ENCODE data around the gene LEKR1. TPM values are rescaled to one million over a fixed set of nuclear protein-coding genes. Genes with fewer than 3 reads are reported as not detected.

LEKR1 gene
- total RNA-seq, 1 donor from 2014 or later, result 0.14 TPM

DNA sequence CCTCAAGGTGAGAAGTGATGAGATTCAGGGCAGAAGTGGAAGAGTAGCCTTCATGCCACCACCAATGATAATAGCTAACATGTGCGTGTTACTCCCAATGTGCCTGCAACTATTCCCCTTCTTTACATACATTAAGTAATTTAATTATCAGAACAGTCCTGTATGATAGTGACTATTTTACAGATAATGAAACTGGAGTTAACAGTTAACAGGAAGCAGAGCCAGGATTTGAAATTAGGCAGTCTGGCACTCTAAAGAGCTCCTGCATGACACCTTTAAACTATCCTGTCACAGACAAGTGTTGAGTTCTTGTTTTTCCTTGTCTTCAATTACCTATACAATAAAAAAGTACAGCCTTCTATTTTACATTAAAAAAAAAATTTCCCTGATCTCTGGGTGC, 148.8 kb downstream of the LEKR1 start:
- intact Hi-C loops (cut with micrococcal nuclease), result no loop called here
- H3K27me3 Mint-ChIP-seq, result peaks cover 13% of the 10 kb centered on the region
- H3K27ac Mint-ChIP-seq, result no peak overlapping the region

GRCh38 chr3:156975721-156976120, 149.6 kb downstream of the LEKR1 start:
- Mint-ChIP-seq H3K27ac (no peak overlapping the region), H3K36me3 (ENCODE audit: low read depth) (no peaks in the 10 kb centered on the region), H3K4me1 (peaks cover 5% of the 10 kb centered on the region), H3K4me3 (no peak overlapping the region), H3K27me3 (peaks cover 16% of the 10 kb centered on the region), H3K9me3 (no peaks in the 10 kb centered on the region)
- DNase-seq, result no peak
- intact Hi-C loops (cut with micrococcal nuclease), result no loop called here

More for the DNA sequence above, 148.8 kb downstream of the LEKR1 start:
- Mint-ChIP-seq H3K4me1 (peaks cover 5% of the 10 kb centered on the region), H3K9me3 (no peaks in the 10 kb centered on the region), H3K4me3 (no peak overlapping the region), H3K36me3 (ENCODE audit: low read depth) (no peaks in the 10 kb centered on the region)
- DNase-seq, result no peak

DNA sequence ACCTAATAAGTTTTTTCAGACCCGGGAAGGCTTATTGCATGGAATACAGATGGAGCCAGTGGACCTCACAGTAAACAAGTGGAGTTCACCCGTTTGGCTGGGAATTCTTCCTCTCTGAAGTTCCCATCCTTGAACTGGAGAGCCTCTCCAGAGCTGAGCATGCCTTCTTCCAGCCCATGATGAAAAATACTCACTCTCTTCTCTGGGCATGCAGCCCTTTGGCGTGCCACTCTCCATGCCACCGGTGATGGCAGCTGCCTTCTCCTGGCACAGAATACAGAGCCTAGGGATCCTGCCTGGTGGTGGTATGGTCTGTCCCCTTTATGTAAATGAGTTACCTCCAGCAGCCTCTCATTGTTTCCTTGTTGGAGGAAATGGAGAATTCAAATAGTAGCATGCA, 150.8 kb downstream of the LEKR1 start:
- H3K27ac Mint-ChIP-seq, result no peak overlapping the region
- H3K9me3 Mint-ChIP-seq, result no peaks in the 10 kb centered on the region
- H3K4me3 Mint-ChIP-seq, result no peak overlapping the region
- peaks cover 5% of the 10 kb centered on the region for H3K4me1 Mint-ChIP-seq
- intact Hi-C loops (cut with micrococcal nuclease), result no loop called here
- DNase-seq, result no peak
- no peaks in the 10 kb centered on the region for H3K36me3 Mint-ChIP-seq (ENCODE audit: low read depth)
- peaks cover 16% of the 10 kb centered on the region for H3K27me3 Mint-ChIP-seq

DNA sequence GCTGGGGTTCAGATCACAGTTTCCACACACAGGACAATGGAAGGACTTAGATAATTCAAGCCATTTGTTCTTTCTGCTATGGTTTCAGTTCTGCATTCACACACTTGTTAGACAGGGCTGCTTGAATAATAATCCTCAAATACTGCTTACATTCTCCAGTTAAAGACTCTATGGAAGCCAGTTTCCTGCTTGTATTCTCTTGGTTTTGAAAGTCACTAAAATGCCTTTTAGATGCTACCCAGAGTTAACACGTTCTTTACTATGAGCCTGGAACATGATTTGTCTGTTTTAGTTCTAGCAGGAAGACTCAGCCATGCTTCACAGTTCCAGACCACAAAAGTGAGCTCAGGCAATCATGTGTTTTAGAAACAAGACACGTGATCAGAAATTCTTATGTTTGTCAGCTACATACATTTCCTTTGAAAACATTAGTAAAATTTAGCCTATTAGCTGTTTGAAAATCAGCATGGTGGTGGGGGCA, 152.4 kb downstream of the LEKR1 start:
- H3K27ac Mint-ChIP-seq, result no peak overlapping the region
- no peak overlapping the region for H3K4me3 Mint-ChIP-seq
- H3K9me3 Mint-ChIP-seq, result no peaks in the 10 kb centered on the region
- peaks cover 5% of the 10 kb centered on the region for H3K4me1 Mint-ChIP-seq
- intact Hi-C loops (cut with micrococcal nuclease), result no loop called here
- no peak for DNase-seq
- peaks cover 15% of the 10 kb centered on the region for H3K27me3 Mint-ChIP-seq
- H3K36me3 Mint-ChIP-seq (ENCODE audit: low read depth), result no peaks in the 10 kb centered on the region

DNA sequence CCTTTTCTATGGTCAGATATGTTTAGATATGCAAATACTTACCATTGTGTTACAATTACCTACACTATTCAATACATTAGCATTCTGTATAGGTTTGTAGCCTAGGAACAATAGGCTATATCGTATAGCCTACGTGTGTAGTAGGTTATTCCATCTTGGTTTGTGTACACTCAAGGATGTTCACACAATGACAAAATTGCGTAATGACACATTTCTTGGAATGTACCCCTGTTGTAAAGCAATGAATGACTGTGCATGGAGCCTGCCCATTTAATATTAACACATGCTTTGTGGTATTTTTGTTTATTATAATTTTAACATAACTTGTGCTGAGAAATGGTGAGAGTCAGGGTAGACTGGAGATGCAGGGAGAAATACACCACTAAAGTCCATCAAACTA, 154.9 kb downstream of the LEKR1 start:
- intact Hi-C loops (cut with micrococcal nuclease), result no loop called here
- DNase-seq, result no peak
- Mint-ChIP-seq H3K36me3 (ENCODE audit: low read depth) (no peaks in the 10 kb centered on the region), H3K27me3 (peaks cover 17% of the 10 kb centered on the region), H3K27ac (no peak overlapping the region), H3K4me3 (no peak overlapping the region), H3K4me1 (peaks cover 5% of the 10 kb centered on the region), H3K9me3 (no peaks in the 10 kb centered on the region)

DNA sequence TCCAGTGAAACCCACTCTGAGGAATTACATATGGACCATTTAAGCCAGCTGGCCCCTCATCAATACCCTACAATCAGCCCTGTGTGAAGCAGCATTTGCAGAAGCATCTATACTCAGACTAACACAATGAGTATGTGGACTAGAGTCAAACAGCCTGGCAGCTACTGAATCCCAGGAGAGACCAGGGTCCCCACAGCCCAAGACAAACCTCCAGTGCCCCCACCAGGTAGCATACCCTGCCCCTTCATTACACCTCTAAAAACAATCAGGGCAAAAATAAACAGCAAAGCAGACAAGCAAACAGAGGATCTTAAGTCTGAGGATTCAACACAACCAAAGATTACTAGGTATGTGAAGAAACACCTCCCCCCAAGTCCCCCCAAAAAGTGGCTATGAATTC, 157.4 kb downstream of the LEKR1 start:
- Mint-ChIP-seq H3K9me3 (no peaks in the 10 kb centered on the region), H3K27me3 (peaks cover 17% of the 10 kb centered on the region), H3K36me3 (ENCODE audit: low read depth) (no peaks in the 10 kb centered on the region), H3K4me1 (peaks cover 3% of the 10 kb centered on the region), H3K27ac (no peak overlapping the region), H3K4me3 (no peak overlapping the region)
- no peak for DNase-seq
- intact Hi-C loops (cut with micrococcal nuclease), result no loop called here

DNA sequence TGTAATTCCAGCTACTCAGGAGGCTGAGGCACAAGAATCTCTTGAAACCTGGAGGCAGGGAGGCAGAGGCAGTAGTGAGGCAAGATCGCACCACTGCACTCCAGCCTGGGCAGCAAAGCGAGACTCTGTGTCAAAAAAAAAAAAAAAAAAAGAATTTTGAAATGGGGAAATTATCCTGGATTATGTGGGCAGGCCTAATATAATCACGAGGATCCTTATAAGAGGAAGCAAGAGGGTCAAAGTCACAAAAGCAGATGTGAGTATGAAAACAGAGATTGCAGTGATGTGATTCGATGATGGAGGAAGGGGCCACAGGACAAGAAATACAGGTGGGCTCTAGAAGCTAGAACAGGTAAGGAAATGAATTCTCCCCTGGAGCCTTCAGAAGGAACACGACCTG, 159.6 kb downstream of the LEKR1 start:
- Mint-ChIP-seq H3K36me3 (ENCODE audit: low read depth) (no peaks in the 10 kb centered on the region), H3K9me3 (no peaks in the 10 kb centered on the region), H3K4me1 (no peaks in the 10 kb centered on the region), H3K27me3 (peaks cover 22% of the 10 kb centered on the region), H3K4me3 (no peak overlapping the region), H3K27ac (no peak overlapping the region)
- no peak for DNase-seq
- intact Hi-C loops (cut with micrococcal nuclease), result no loop called here

DNA sequence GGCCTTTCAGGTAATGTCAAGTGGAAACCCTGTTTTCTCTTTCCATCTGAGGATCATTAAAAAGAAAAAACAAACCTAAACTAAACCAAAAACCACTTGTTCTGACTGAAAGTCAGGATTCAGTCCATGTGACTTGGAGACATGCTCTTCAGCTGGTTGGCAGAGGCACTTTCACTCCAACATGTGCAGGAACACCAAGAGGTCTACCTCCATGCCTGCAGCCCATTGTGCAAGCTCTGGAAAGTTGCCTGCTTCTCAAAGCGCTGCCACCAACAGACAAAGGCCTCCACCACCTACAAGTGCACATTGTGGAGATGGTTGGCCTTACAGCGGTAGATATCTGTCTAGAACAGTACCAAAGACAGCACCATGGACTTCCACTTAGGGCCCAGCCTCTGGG, 161.8 kb downstream of the LEKR1 start:
- Mint-ChIP-seq H3K27ac (no peak overlapping the region), H3K9me3 (no peaks in the 10 kb centered on the region), H3K27me3 (peaks cover 26% of the 10 kb centered on the region), H3K4me3 (no peak overlapping the region), H3K4me1 (no peaks in the 10 kb centered on the region), H3K36me3 (ENCODE audit: low read depth) (no peaks in the 10 kb centered on the region)
- intact Hi-C loops (cut with micrococcal nuclease), result no loop called here
- DNase-seq, result no peak

GRCh38 chr3:156997351-156997750, 171.2 kb downstream of the LEKR1 start:
- Mint-ChIP-seq H3K9me3 (no peaks in the 10 kb centered on the region), H3K36me3 (ENCODE audit: low read depth) (no peaks in the 10 kb centered on the region), H3K4me1 (no peaks in the 10 kb centered on the region), H3K27ac (no peak overlapping the region), H3K27me3 (peaks cover 35% of the 10 kb centered on the region), H3K4me3 (no peak overlapping the region)
- intact Hi-C loops (cut with micrococcal nuclease), result no loop called here
- no peak for DNase-seq

- intact Hi-C loops (cut with micrococcal nuclease), result no loop called here
- no peak overlapping the region for H3K4me3 Mint-ChIP-seq
- no peaks in the 10 kb centered on the region for H3K36me3 Mint-ChIP-seq (ENCODE audit: low read depth)
- no peak overlapping the region for H3K27ac Mint-ChIP-seq
- H3K4me1 Mint-ChIP-seq, result no peaks in the 10 kb centered on the region
- peaks cover 40% of the 10 kb centered on the region for H3K27me3 Mint-ChIP-seq
- DNase-seq, result no peak
- H3K9me3 Mint-ChIP-seq, result no peaks in the 10 kb centered on the region
These were observed 175.2 kb downstream of the LEKR1 start for GRCh38 chr3:157001221-157001957.

DNA sequence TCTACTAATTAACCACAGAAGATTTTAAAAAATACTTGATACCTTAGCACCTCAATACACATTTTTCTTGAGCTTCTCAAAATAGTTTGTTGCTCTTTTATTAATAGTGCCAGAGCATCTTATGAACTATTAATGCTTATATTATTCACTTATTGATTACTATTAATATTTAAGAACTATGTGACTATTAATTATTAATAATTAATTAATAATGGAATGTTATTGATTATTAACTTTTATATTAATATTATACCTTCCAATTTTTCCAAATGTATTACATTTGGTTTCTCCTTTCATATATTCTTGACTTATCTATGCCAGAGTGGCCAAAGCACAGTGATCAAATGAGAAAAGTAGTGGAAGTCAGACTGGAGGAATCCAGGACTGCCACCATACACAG, 195.5 kb downstream of the LEKR1 start:
- Mint-ChIP-seq H3K4me1 (peaks cover 5% of the 10 kb centered on the region), H3K4me3 (no peak overlapping the region), H3K27me3 (peaks cover 12% of the 10 kb centered on the region), H3K36me3 (ENCODE audit: low read depth) (no peaks in the 10 kb centered on the region), H3K9me3 (peaks cover 17% of the 10 kb centered on the region), H3K27ac (no peak overlapping the region)
- intact Hi-C loops (cut with micrococcal nuclease), result no loop called here
- no peak for DNase-seq

DNA sequence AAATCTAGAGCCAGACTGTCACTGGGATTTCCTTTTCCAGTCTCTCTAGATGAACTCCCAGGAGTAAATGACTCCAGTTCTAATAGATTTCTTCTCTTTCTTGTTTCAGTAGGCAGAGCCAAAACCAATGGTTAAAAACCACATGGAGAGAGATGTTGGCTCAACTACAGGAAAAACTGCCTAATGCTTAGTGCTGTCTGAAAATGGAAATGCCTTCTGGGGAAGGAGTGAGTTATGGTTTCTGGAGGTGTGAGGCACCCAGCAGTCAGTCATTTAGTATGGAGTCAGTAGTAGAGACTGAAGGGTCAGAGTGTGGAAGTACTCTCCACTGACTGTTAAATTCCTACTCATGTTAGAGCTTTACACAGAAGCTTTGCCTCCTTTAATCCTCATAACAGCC, 197.1 kb downstream of the LEKR1 start:
- Mint-ChIP-seq H3K27me3 (peaks cover 15% of the 10 kb centered on the region), H3K4me1 (peaks cover 5% of the 10 kb centered on the region), H3K27ac (no peak overlapping the region), H3K36me3 (ENCODE audit: low read depth) (no peaks in the 10 kb centered on the region), H3K4me3 (no peak overlapping the region), H3K9me3 (peaks cover 17% of the 10 kb centered on the region)
- intact Hi-C loops (cut with micrococcal nuclease), result no loop called here
- no peak for DNase-seq

DNA sequence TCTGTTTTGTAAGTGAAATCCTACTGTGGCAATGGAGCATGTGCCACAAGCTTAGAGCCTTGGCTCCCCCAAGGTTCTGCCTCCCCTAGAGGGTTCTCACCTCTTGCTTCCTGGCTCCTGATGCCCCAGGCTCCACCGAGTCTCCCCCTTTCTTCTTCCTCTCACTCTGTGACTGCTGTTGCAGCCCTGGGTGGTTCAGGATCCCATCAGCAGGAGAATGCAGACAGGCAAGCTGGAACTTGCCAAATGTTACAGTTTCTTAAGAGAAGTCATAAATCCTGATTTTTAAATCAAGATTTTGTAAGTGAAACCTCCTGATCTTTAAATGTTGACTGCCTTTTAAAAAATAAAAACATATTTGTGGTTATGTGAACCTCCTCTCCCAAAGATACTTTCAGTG, 199.9 kb downstream of the LEKR1 start:
- DNase-seq, result no peak
- peaks cover 5% of the 10 kb centered on the region for H3K4me1 Mint-ChIP-seq
- no peaks in the 10 kb centered on the region for H3K36me3 Mint-ChIP-seq (ENCODE audit: low read depth)
- H3K27me3 Mint-ChIP-seq, result peaks cover 22% of the 10 kb centered on the region
- no peak overlapping the region for H3K4me3 Mint-ChIP-seq
- H3K9me3 Mint-ChIP-seq, result peaks cover 24% of the 10 kb centered on the region
- intact Hi-C loops (cut with micrococcal nuclease), result no loop called here
- H3K27ac Mint-ChIP-seq, result no peak overlapping the region

DNA sequence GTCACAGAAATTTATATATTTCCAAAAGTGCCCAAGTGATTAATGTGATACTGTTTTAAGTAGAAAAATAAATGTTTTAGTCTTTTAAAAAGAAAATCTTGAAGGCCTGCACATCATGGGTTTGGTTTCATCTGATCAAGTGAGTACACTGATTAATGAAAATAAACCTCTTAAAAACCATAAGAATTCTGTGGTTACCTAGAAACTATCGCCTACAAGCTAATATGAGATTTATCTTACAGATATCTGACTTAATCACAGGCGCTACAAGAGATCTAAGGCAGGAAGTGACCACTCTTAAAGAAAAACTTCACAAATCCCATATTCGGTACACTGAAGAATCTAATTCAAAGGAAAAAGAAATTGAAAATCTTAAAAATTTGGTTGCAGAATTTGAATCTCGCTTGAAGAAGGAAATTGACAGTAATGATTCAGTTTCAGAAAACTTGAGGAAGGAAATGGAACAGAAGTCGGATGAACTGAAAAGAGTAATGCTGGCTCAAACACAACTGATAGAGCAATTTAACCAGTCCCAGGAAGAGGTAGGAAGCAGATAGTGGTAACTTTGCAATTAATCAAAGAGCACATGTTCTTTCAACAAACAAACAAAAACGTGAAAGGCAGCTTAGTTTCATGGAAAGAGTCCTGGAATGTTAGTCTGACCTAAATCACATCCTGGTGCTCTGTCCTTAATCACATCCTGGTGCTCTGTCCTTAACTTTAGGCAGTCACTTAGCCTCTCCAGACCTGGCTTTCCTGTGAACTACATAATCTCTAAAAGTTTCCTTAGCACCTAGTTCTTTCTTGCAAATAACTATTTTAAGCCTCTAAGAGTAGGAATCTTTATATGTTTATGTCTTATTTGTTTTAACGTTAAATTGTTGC, 201.9 kb downstream of the LEKR1 start:
- H3K36me3 Mint-ChIP-seq (ENCODE audit: low read depth), result no peaks in the 10 kb centered on the region
- no peaks in the 10 kb centered on the region for H3K4me1 Mint-ChIP-seq
- no peak for DNase-seq
- H3K4me3 Mint-ChIP-seq, result no peak overlapping the region
- no peak overlapping the region for H3K27ac Mint-ChIP-seq
- peaks cover 33% of the 10 kb centered on the region for H3K27me3 Mint-ChIP-seq
- intact Hi-C loops (cut with micrococcal nuclease), result no loop called here
- peaks cover 18% of the 10 kb centered on the region for H3K9me3 Mint-ChIP-seq
